HL-60/S4 treated with phorbol 12-myristate 13-acetate at 8.2 ng/mL for 4 days and 3 days (cell line): Measurements from ENCODE around the gene ANK3.

Experiments used
- in situ Hi-C: fragments of 300-500 bp; cut with MboI; formaldehyde crosslinking; loops from 2 replicates; pipeline ENCODE4 v1.15.0; 2022; ENCODE audit warnings: low sequenced_read_pairs

ANK3 gene

GRCh38 chr10:60107308-60107976 is 282.2 kb downstream of the ANK3 start:
- in situ Hi-C loops, result no loop called here

- in situ Hi-C loops, result no loop called here
Measured at GRCh38 chr10:60105295-60105695, 284.4 kb downstream of the ANK3 start.

GRCh38 chr10:60101821-60102220 is 287.9 kb downstream of the ANK3 start:
- in situ Hi-C loops, result no loop called here

- in situ Hi-C loops, result no loop called here
Measured at GRCh38 chr10:60099998-60100747, 289.5 kb downstream of the ANK3 start.

GRCh38 chr10:60098677-60099601 is 290.7 kb downstream of the ANK3 start:
- in situ Hi-C loops, result no loop called here

- in situ Hi-C loops, result no loop called here
Measured at GRCh38 chr10:60096761-60097513, 292.7 kb downstream of the ANK3 start.

GRCh38 chr10:60093317-60093716 is 296.4 kb downstream of the ANK3 start:
- in situ Hi-C loops, result no loop called here

GRCh38 chr10:60086862-60087261 is 302.8 kb downstream of the ANK3 start:
- in situ Hi-C loops, result no loop called here

GRCh38 chr10:60086421-60086820 is 303.3 kb downstream of the ANK3 start:
- in situ Hi-C loops, result no loop called here

GRCh38 chr10:60082744-60083344 is 306.8 kb downstream of the ANK3 start:
- in situ Hi-C loops, result no loop called here

GRCh38 chr10:60082341-60082740 is 307.3 kb downstream of the ANK3 start:
- in situ Hi-C loops, result no loop called here

- in situ Hi-C loops, result no loop called here
Measured at GRCh38 chr10:60073781-60074656, 315.7 kb downstream of the ANK3 start.

- in situ Hi-C loops, result no loop called here
Measured at GRCh38 chr10:60073397-60073780, 316.3 kb downstream of the ANK3 start.

GRCh38 chr10:60069311-60069710 is 320.4 kb downstream of the ANK3 start:
- in situ Hi-C loops, result no loop called here

GRCh38 chr10:60050366-60050765 is 339.3 kb downstream of the ANK3 start:
- in situ Hi-C loops, result no loop called here

GRCh38 chr10:60048091-60048501 is 341.6 kb downstream of the ANK3 start:
- in situ Hi-C loops, result loop anchor here (25.0 kb wide), 1 partner anchor 411 kb away; no protein-coding TSS in a partner anchor

GRCh38 chr10:60045571-60045970 is 344.1 kb downstream of the ANK3 start:
- in situ Hi-C loops, result loop anchor here (25.0 kb wide), 1 partner anchor 408 kb away; no protein-coding TSS in a partner anchor

- in situ Hi-C loops, result loop anchor here (25.0 kb wide), 1 partner anchor 408 kb away; no protein-coding TSS in a partner anchor
Measured at GRCh38 chr10:60044971-60045370, 344.7 kb downstream of the ANK3 start.

GRCh38 chr10:60044242-60044641 is 345.4 kb downstream of the ANK3 start:
- in situ Hi-C loops, result loop anchor here (25.0 kb wide), 1 partner anchor 407 kb away; no protein-coding TSS in a partner anchor
